NCI-H1048 (cell line): ENCODE data around the gene SLC25A41.

Source experiments
- DNase-seq: peaks from one replicate; lab custom pipeline; 2025; lab: John Stamatoyannopoulos, UW

SLC25A41 gene

DNA sequence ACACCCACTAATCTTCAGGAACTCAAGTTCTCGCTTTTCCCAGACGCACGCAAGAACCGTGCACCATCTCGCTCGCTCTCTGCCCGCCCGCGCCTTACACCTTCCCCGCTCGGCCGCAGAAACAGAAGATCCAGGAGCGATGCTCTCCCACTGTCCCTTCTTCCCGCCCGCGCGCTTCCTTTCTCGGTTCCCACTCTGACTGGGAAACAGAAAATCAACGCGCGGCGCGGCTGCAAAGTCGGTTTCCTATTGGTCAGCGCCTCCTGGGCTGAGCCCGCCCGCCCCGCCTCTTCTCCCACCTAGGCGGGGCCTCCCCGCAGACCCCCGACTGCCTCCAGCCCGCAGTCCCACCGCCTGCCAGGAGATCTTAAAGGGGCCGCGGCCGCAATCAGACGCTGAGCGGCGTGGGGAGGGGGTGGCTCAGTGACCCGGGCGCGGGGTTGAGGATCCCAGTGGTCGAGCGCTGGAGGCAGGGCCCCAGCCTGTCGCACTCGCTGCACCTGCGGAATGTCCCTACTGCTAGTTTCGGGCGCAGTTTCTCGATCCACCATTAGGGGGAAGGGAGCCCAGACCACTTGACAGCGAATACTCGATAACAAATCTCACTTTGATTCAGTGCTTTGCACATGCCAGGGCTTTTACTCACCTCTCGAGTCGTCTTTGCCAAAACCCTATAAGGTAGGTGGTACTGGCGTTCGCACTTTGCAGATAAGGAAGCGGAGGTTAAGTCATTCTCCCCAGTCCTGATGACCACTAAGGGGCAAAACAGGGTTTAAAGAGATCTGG is 26.7 kb upstream of the SLC25A41 start:
- DNase-seq, result peak; percentile 87

DNA sequence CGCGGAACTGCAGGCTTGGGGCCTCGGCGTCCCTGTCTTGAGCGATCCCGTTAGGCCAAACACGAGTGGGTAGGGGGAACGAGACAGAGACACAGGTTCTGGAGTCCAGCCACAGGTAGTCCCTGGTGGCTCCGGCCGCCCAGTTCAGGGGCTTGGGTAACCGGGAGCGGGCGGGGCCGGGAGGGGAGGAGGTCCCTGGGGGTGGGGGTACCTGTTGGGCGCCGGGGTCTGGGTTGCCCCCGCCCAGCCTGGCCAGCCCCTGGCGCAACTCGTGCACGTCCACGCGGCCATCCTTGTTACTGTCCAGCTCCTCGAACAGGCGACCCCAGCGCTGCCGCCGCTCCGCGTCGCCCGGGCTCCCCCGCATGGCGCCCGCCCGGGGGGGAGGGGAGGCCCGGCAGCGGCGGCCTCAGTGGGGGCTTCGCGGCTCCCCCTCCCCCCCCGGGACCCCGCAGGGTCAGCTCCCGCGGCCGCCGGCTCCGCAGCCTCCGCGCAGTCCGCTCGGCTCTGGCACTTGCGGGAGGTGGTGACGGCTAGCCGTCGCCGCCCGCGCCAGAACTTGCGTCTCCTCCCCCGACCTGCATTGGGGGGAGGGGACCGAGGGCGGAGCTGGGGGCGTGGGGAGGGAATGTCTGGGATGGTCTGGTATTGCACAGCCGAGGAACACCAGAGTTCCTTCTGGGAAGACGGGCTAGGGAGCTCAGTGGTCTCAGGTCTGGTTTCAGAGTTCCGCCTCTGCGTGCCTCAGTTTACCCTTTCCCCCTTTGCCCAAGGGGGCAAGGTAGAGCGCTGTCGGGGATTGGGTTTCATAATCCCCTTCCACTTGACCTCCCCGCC is 25.9 kb upstream of the SLC25A41 start, which contains the start of gene SLC25A23:
TSS of gene SLC25A23 (minus strand) at position 531 of the 837 bp plus-strand sequence. CDS start at position 367, 164 bp downstream.
- DNase-seq, result no peak

DNA sequence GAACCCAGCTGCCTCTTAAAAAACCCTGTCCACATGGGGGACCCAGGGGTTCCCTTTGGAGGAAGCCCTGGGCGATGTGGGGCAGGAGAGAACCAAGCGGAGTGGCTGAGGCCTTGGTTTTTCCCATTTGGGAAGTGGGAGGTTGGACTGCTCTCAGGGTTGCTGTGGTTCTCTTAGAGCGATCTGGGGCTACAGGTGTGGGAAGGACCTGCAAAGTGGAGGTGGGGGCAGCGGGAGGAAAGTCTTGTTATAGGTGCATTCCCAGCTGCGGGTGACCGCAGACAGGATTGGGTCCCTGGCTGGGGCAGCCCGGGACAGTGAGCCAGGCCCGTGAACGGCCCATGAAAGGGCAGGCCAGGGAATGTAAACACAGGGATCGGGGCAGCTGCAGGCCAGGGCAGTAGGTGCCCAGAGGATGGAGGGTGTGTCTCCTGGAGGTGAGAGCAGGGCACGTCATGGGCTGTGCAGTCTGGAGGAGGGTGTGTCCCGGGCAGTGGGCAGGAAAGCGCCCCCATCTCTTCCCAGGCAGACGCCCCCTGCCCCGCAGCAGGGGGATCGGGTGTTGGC is 25.2 kb upstream of the SLC25A41 start:
- no peak for DNase-seq

DNA sequence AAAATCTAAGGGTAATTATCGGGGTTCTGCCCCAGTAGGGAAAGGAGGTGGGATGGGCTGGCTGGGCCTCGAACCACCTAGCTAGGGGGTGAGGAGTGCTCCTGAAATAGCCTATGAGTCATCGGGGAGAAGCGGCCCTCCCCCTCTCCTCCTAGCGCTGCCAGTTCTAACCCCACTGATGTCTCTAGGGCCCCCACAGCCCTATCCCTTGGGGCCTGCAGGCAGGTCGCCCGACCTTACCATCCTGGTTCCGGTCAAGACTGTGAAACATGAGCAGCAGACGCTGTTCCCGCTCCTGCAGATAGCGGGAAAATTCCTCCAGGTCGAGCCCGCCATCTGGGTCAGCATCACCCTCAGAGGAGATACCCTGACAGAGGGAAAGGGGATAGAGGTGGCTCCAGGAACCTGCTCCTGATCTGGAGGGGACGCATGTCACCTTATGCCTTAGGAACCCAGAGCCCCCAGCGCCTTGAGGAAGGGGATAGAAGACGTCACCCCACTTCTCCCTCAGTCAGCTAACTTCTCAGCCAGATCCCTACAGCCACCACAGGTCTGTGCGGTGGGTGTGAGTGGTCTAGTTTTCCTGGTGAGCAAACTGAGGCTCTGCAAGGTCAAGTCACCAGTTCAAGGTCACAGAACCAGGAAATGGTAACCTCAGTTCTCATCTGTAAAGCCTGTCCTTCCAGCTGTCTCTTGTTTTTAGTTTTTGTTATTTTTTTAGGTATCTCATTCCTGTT is 24.6 kb upstream of the SLC25A41 start:
- DNase-seq, result no peak

DNA sequence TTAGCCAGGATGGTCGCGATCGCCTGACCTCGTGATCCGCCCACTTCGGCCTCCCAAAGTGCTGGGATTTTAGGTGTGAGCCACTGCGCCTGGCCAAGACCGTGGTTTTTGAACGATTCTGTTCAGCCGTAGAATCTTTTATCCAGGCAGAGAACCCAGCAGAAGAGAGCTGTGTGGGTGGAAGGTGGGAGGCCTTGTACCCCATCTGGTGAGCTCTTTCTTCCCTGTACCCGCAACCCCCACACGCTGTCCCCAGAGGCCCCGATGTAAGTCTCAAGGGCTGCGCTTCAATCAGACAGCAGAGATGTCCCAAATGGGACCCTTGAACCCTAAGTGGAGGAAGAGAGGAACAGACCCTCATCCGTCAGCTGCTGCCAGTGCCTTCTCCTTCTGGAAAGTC is 22.4 kb upstream of the SLC25A41 start:
- DNase-seq, result no peak

DNA sequence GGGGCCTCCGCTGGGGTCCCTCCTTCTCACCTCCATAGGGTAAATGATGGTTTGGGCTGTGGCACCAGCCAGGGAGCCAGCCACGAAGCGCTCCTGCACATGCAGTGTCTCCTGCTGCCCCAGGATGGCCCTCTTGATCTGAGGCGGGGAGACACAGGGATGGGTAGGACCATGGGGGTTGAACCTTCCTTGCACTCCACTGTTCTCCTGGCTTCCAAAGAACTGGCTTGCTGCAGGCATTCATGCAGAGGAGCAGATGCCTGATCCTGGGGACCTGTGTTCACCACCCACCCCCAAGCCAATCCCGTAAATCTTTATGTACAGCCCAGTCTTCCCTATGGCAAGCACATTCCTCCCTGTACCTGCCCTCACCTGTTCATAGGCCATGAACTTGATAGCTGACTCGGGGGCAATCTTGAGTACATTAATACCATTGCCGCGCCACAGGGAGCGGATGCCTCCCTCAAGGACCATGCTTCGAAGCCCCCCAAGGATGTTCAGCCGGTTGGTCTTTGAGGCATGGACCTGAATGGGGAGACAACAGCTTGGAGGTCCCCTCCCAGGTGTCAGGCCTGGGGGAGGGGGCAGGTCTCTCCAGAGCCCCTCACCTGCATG is 20.5 kb upstream of the SLC25A41 start:
- DNase-seq, result no peak

DNA sequence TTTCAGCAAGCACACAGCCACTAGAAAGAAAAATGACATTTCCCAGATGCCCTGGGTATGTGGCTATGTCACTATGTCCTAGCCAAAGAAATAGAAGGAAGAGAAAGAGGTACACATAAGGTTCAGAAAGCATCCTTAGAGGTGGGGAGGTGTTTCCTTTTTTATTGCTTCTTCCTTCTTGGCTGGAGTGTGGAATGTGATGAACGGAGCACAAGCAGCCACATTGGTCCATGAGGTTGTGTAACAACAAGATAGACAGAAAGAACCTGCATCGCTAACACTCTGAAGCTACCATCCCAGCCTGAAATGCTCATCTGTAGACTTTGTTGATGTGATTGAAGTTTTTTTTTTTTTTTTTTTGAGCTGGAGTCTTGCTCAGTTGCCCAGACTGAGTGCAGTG is 19.3 kb upstream of the SLC25A41 start:
- no peak for DNase-seq

DNA sequence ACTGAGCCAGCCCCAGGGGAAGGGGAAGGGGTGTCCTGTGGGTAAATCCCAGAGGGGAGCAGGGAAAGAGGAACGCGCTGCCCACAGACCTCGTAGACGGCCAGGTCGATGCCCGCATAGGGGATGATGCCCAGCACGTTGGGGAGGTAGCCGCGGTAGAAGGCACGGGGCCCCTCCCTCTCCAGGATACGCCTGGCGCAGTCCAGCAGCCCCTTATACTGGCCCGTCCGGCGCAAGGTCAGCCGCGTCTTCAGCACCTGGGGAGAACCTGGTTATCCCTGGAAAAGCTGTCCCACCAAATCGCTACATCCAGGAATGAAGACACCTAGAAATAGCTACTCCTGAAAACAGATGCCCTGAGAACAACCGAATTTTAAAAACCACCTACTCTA is 18.7 kb upstream of the SLC25A41 start:
- DNase-seq, result no peak

DNA sequence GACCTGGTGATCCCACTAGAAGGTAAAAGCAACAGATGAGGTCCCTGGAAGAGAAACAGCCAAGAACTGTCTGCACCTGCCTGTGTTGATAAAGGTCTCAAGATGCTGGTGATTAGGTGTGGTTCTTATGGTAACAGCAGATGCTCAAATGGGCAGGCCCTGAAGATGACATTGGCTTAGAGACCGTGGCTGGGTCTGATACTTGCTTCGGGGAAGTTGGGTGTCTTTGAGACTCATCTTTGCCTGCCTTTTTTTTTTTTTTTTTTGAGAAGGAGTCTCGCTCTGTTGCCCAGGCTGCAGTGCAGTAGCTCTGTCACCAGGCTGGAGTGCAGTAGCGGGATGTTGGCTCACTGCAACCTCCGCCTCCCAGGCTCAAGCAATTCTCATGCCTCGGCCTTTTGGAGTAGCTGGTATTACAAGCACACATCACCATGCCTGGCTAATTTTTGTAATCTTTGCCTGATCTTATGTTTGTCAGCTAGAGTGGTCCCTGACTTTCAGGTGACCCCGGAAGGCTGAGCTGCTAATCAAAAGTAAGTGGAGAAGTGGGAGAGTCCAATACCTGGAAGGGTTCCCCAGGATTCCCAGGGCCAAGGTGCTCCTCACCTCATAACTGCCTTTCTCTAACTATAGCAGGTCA is 18.1 kb upstream of the SLC25A41 start:
- no peak for DNase-seq

DNA sequence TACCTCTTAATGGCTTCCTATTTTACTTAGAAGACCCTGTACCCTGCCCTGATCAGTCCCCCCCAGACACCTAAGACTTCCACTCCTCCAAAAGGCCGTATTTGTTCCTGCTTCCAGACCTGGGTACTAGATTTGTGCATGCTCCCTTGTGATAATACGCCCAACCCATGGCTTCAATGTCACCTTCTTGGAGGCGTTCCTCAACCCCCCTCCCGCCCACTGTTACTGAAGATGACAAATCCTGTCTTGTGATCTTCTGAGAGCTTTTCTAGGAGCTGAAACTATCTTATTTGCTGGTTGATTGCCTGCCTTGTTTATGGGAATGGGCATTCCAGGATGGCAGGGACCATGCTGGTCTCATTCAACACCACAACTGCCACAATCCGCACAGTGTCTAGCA is 16.6 kb upstream of the SLC25A41 start:
- no peak for DNase-seq

DNA sequence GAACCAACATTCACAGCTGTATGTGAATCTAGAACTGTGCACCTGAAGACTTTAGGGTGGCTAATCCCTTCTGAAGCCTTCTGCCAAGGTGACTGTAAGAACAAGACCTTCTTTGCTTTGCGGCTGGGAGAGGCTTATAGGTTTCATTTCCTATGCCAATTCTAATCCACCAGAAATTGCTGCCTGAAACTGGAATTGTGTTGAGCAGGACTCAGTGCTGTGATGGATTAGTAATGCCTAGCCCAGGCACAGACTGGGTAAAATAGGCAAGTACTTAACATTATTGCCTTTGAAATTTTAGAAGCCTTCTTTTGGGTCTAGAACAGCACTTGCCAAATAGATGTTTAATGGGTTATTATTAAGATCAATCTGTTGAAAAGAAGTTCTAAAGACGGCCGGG is 14.5 kb upstream of the SLC25A41 start:
- DNase-seq, result no peak

DNA sequence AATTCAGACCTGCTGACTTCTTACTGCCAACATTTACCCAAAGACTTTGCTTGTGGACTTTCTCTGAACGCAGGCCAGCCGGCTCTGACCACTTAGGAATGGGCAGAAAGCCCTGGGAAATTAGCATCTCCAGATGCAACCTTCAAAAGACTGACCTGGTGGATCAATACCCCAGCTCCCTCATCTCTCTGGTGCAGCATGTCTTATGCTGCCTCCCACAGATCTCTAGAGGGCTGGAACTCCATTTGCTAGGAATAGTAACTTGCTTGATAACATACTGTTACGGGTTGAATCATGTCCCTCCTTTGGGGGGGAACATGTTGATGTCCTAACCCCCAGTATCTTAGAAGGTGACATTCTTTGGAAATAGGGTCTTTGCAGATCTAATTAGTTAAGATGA is 12.9 kb upstream of the SLC25A41 start:
- no peak for DNase-seq

DNA sequence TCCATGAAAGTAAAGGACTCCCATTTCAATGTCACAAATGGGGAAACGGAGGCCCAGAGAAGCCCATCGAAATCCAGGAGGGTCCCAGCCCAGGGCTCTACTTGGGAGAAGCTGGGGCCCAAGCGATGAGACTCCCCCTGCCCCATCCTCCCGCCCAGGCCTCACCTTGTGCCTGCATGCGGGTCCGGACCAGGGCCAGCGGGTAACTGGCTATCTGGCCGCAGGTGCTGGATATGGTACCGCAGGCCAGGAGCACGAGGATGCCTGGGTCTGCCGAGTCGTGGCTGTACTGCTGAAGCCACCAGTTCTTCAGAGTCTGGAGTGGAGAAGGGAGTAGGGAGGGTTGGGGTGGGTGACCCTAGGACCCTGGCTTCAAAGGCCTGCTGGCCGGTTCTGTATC is 10.4 kb upstream of the SLC25A41 start:
- no peak for DNase-seq

DNA sequence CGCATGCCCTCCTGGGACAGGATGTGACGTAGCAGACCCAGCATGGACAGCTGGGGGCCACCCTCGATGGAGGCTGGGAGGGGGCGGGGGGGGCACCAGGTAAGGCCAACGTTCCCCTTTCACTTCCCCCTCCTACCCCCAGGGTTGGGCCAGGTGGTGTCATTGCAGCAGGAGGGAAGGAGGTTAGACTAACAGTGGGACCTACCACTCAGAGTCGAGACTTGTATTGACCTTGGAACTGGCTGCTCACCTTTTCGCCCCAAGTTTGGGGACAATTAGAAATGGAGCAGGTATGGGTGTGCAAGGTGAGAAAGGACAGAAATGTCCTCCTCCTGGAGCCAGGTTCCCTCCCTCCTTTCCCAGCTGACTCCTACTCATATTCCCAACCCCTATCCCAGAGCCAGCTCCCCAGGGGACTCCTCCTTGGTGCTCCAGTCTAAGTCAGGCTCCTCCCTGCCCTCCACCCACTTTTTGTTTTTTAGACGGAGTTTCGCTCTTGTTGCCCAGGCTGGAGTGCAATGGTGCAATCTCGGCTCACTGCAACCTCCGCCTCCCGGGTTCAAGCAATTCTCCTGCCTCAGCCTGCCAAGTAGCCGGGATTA is 8.6 kb upstream of the SLC25A41 start:
- DNase-seq, result no peak

DNA sequence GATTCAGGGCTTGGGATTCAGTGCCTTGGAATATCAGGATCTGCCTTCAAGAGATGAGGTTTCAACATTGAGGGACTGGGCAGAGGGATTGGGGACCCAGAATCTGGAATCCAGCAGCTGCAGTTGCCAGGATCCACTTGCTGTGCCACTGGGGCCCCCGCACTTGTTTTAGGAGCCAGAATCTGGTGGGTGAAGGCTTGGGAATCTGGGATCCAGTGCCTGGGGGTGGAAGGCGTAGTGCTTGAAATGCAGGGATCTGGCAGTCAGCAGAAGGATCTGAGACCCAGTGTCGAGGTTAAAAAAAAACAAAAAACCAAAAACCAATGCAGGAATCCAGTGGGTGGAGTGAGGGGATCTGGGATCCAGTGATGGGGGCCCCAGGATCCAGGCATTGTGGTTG is 7.3 kb upstream of the SLC25A41 start:
- no peak for DNase-seq

DNA sequence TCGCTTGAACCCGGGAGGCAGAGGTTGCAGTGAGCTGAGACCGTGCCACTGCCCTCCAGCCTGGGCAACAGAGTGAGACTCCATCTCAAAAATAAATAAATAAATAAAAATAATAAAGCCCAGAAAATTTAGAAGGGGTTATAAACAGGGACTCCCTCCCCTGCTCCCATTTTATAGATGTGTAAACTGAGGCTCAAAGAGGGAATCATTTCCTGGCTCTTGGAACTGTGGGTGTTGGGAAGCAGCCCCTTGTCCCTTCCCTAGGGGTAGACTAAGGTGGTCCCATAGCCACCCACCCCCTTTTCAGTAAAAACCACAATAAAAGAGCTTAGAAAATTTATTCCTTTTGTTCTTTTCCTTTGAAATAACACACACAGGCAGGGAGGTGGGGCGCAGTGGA is 6.2 kb upstream of the SLC25A41 start:
- DNase-seq, result no peak

DNA sequence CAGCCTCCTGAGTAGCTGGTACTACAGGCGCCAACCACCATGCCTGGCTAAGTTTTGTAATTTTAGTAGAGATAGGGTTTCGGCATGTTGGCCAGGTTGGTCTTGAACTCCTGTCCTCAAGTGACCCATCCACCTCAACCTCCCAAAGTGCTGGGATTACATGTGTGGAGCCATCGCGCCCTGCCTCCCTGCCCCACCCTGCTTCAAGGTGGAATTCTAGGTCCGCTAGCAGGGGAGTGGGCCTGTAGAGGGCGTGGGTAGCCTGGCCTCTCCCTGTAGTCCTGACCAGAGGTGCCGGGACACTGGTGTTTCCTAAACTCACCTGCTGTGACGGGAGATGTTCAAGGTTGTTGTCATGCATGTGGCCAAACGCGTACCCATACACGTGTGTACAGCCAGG is 398 bp downstream of the SLC25A41 start:
- DNase-seq, result no peak

DNA sequence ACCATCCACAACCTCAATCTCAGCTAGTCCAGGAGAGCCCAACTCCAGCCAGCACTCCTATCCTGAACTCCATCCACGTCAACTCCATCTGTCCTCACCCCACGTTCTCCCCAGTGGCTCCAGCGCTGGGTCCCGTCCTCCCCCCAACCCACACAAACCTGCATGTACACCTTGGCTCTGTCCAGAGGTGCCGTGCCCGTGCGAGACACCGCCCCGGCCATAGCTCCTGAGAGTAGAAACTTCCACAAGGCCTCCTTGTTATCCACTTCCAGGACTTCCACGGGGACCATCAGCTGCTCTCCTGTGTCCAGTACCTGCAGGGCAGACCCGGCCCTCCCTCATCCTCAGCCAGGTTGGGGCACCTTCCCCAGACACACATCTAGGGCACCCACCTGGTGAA is 1.7 kb downstream of the SLC25A41 start:
- no peak for DNase-seq

DNA sequence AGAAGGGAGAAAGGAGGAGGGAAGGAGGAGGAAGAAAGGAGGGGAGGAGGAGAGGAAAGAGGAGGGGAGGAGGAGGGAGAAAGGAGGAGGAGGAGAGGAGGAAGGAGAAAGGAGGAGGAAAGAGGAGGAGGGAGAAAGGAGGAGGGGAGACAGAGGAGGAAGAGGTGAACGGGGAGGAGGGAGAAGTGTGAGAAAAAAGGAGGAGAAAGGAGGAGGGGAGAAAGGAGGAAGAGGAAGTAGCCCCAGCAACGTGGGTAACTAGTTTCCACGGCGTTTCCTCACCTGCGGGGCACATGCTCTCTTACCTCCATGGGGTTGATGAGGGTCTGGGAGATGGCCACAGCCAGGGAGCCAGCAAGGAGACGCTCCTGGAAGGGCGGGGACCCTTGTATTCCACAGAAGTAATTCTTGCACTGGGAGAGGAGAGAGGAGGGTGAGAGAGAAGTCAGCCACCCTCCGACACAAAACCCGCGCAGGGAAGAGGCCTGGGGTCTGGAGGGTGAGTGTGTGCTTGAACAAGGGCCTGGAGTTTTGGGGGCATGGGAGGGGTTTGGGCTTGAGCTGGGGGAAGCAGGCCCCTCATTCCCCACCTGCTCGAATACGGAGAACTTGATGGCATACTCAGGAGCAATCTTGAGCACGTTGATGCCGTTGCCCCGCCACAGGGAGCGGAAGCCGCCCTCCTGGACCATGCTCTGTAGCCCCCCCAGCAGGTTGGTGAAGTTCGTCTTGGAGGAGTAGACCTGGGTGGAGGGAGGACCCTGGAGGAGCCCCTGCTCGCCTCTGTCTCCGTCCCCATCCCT is 3.9 kb downstream of the SLC25A41 start:
- no peak for DNase-seq
